Measurements from ENCODE around the gene CPED1.

Gene CPED1

GRCh38 chr7:121019018-121019417 lies 30.5 kb downstream of the CPED1 start:
- ATAC-seq: no peak
- TF ChIP-seq, protein P1, sequence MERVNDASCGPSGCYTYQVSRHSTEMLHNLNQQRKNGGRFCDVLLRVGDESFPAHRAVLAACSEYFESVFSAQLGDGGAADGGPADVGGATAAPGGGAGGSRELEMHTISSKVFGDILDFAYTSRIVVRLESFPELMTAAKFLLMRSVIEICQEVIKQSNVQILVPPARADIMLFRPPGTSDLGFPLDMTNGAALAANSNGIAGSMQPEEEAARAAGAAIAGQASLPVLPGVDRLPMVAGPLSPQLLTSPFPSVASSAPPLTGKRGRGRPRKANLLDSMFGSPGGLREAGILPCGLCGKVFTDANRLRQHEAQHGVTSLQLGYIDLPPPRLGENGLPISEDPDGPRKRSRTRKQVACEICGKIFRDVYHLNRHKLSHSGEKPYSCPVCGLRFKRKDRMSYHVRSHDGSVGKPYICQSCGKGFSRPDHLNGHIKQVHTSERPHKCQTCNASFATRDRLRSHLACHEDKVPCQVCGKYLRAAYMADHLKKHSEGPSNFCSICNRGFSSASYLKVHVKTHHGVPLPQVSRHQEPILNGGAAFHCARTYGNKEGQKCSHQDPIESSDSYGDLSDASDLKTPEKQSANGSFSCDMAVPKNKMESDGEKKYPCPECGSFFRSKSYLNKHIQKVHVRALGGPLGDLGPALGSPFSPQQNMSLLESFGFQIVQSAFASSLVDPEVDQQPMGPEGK (CRISPR knock-in tag; IDR thresholded peaks at IDR 0.05; ENCODE audit: borderline replicate concordance): no peak
- TF ChIP-seq SNAI2 (CRISPR knock-in tag; IDR thresholded peaks at IDR 0.05) (no peak), ZNF70 (CRISPR knock-in tag; IDR thresholded peaks at IDR 0.05) (no peak), GLIS3 (CRISPR knock-in tag; IDR thresholded peaks at IDR 0.05) (no peak), RARB (CRISPR knock-in tag; IDR thresholded peaks at IDR 0.05) (no peak), ISL1 (CRISPR knock-in tag; IDR thresholded peaks at IDR 0.05) (no peak)

DNA sequence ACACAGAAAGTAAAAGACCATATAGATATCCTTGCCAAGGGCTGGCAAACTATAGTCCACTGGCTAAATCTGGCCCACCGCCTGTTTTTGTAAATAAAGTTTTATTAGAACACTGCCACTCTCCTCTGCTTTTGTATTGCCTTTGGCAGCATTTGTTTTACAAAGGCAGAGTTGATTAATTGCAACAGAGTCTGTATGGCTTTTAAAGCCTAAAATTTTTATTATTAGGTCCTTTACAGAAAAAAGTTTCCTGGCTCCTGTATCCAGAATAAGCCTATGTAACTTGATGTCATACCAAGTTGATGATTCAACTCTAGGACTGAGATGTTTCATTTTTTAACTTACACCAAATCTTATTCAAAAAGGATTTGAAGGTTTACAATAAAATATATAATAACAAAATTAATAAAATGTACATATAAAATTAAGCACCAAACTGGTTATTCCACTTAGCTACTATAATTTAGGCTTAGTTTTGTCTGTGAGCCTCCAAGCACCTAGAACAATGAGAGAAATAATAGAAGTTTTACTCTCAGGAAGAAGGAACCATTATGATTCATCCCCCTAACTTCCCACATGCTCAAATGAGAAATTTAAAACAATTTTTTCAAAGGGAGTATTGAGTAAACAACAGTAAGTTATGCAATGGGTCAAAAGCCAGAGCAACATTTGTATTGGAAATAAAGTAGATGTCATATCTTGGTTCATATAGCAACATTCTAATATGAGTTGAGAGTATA lies 31.9 kb downstream of the CPED1 start:
- ATAC-seq: peak; percentile 49

More for the DNA sequence above, 31.9 kb downstream of the CPED1 start:
- TF ChIP-seq, protein P2, sequence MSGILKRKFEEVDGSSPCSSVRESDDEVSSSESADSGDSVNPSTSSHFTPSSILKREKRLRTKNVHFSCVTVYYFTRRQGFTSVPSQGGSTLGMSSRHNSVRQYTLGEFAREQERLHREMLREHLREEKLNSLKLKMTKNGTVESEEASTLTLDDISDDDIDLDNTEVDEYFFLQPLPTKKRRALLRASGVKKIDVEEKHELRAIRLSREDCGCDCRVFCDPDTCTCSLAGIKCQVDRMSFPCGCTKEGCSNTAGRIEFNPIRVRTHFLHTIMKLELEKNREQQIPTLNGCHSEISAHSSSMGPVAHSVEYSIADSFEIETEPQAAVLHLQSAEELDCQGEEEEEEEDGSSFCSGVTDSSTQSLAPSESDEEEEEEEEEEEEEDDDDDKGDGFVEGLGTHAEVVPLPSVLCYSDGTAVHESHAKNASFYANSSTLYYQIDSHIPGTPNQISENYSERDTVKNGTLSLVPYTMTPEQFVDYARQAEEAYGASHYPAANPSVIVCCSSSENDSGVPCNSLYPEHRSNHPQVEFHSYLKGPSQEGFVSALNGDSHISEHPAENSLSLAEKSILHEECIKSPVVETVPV (CRISPR knock-in tag; IDR thresholded peaks at IDR 0.05): no peak
- no peak; the same call in 1 of the 2 replicates for TF ChIP-seq TOX (CRISPR knock-in tag; IDR thresholded peaks at IDR 0.05; ENCODE audit: borderline replicate concordance)
- TF ChIP-seq, protein P1 (CRISPR knock-in tag; IDR thresholded peaks at IDR 0.05; ENCODE audit: borderline replicate concordance): no peak
- TF ChIP-seq TCF4 (CRISPR knock-in tag; IDR thresholded peaks at IDR 0.05; ENCODE audit: borderline replicate concordance): no peak
- no peak for TF ChIP-seq BACH2 (CRISPR knock-in tag; IDR thresholded peaks at IDR 0.05; ENCODE audit: borderline replicate concordance)
- TF ChIP-seq, protein P3, sequence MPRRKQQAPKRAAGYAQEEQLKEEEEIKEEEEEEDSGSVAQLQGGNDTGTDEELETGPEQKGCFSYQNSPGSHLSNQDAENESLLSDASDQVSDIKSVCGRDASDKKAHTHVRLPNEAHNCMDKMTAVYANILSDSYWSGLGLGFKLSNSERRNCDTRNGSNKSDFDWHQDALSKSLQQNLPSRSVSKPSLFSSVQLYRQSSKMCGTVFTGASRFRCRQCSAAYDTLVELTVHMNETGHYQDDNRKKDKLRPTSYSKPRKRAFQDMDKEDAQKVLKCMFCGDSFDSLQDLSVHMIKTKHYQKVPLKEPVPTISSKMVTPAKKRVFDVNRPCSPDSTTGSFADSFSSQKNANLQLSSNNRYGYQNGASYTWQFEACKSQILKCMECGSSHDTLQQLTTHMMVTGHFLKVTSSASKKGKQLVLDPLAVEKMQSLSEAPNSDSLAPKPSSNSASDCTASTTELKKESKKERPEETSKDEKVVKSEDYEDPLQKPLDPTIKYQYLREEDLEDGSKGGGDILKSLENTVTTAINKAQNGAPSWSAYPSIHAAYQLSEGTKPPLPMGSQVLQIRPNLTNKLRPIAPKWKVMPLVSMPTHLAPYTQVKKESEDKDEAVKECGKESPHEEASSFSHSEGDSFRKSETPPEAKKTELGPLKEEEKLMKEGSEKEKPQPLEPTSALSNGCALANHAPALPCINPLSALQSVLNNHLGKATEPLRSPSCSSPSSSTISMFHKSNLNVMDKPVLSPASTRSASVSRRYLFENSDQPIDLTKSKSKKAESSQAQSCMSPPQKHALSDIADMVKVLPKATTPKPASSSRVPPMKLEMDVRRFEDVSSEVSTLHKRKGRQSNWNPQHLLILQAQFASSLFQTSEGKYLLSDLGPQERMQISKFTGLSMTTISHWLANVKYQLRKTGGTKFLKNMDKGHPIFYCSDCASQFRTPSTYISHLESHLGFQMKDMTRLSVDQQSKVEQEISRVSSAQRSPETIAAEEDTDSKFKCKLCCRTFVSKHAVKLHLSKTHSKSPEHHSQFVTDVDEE (CRISPR knock-in tag; IDR thresholded peaks at IDR 0.05): no peak
- no peak for TF ChIP-seq ESRRG (CRISPR knock-in tag; IDR thresholded peaks at IDR 0.05)
- TF ChIP-seq, protein P4, sequence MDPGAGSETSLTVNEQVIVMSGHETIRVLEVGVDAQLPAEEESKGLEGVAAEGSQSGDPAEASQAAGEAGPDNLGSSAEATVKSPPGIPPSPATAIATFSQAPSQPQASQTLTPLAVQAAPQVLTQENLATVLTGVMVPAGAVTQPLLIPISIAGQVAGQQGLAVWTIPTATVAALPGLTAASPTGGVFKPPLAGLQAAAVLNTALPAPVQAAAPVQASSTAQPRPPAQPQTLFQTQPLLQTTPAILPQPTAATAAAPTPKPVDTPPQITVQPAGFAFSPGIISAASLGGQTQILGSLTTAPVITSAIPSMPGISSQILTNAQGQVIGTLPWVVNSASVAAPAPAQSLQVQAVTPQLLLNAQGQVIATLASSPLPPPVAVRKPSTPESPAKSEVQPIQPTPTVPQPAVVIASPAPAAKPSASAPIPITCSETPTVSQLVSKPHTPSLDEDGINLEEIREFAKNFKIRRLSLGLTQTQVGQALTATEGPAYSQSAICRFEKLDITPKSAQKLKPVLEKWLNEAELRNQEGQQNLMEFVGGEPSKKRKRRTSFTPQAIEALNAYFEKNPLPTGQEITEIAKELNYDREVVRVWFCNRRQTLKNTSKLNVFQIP (CRISPR knock-in tag; IDR thresholded peaks at IDR 0.05; ENCODE audit: borderline replicate concordance, low read depth): no peak
- no peak for TF ChIP-seq OSR1 (CRISPR knock-in tag; IDR thresholded peaks at IDR 0.05)
- TF ChIP-seq GLIS3 (CRISPR knock-in tag; IDR thresholded peaks at IDR 0.05): no peak
- no peak for TF ChIP-seq CREB5 (CRISPR knock-in tag; IDR thresholded peaks at IDR 0.05; ENCODE audit: low read depth)
- no peak for TF ChIP-seq ZFP3 (CRISPR knock-in tag; IDR thresholded peaks at IDR 0.05)
- no peak for TF ChIP-seq ZNF70 (CRISPR knock-in tag; IDR thresholded peaks at IDR 0.05)
- TF ChIP-seq ZFP30 (CRISPR knock-in tag; IDR thresholded peaks at IDR 0.05): no peak
- no peak for TF ChIP-seq RARB (CRISPR knock-in tag; IDR thresholded peaks at IDR 0.05)

Measured in SK-N-SH treated with all-trans-retinoic acid at 6 μM for 48 hours (cell line).